SK-N-SH (cell line): ENCODE measurements around the gene PHOX2A. TPM values are rescaled to one million over a fixed set of nuclear protein-coding genes. Genes with fewer than 3 reads are reported as not detected.

ENCODE experiments used
- CTCF ChIP-seq: fragments of 200-600 bp; sonication (generic); IDR thresholded peaks from 2 replicates; pipeline ENCODE4 v1.6.1; 2017; ENCODE audit warnings: antibody characterized with exemption, mild to moderate bottlenecking, moderate library complexity
- EZH2phosphoT487 ChIP-seq: fragments of 200-600 bp; sonication (generic); IDR thresholded peaks from 2 replicates; pipeline ENCODE4 v1.6.1; 2017; ENCODE audit warnings: low read depth, mixed run types, mild to moderate bottlenecking, antibody characterized with exemption, moderate library complexity, borderline replicate concordance
- FOSL2 ChIP-seq: IDR thresholded peaks from 2 replicates; pipeline ENCODE4 v1.4.0; 2012; ENCODE audit warnings: low read depth, mild to moderate bottlenecking, moderate library complexity, borderline replicate concordance
- FOXM1 ChIP-seq: IDR thresholded peaks from 2 replicates; pipeline ENCODE4 v1.4.0; 2012; ENCODE audit warnings: low read depth, mild to moderate bottlenecking
- GABPA ChIP-seq: IDR thresholded peaks from 2 replicates; pipeline ENCODE4 v1.4.0; 2012; ENCODE audit warnings: low read depth, mild to moderate bottlenecking
- GATA2 ChIP-seq: sonication (generic); formaldehyde crosslinking; IDR thresholded peaks from 2 replicates; pipeline ENCODE4 v1.5.0; 2020; ENCODE audit warnings: mild to moderate bottlenecking, missing genetic modification reagents
- MEF2A ChIP-seq: IDR thresholded peaks from 2 replicates; pipeline ENCODE4 v1.4.0; 2012; ENCODE audit warnings: low read depth, borderline replicate concordance
- PBX3 ChIP-seq: IDR thresholded peaks from 2 replicates; pipeline ENCODE4; 2012
- REST ChIP-seq: IDR thresholded peaks from 2 replicates; pipeline ENCODE4 v1.6.1; 2012; ENCODE audit warnings: mild to moderate bottlenecking, low read depth, low read length, moderate library complexity
- RFX5 ChIP-seq: IDR thresholded peaks from 2 replicates; pipeline ENCODE4 v1.6.1; 2012; ENCODE audit warnings: mild to moderate bottlenecking, improper control_type of control experiment, low read length
- SIN3A ChIP-seq: IDR thresholded peaks from 2 replicates; pipeline ENCODE4 v1.6.1; 2012; ENCODE audit warnings: low read depth, mild to moderate bottlenecking, low read length, moderate library complexity, borderline replicate concordance
- TAF1 ChIP-seq: IDR thresholded peaks from 2 replicates; pipeline ENCODE4 v1.6.1; 2012; ENCODE audit warnings: low read depth, mild to moderate bottlenecking, low read length, moderate library complexity, borderline replicate concordance
- TCF12 ChIP-seq: IDR thresholded peaks from 2 replicates; pipeline ENCODE4 v1.4.0; 2012
- USF2 ChIP-seq: fragments of 150-350 bp; IDR thresholded peaks from 2 replicates; pipeline ENCODE4 v1.6.1; 2017; ENCODE audit warnings: antibody characterized with exemption, low read length, low read depth, borderline replicate concordance
- YY1 ChIP-seq: IDR thresholded peaks from 2 replicates; pipeline ENCODE4 v1.4.0; 2012; ENCODE audit warnings: low read depth, mild to moderate bottlenecking
- polyA plus RNA-seq, 3 experiments: library from polyadenylated mRNA; depleted of rRNA; stranded (reverse); fragments of >200 nt; gene quantifications; 2 replicates each; pipeline ENCODE4 v1.2.3, GENCODE V29; 2012

PHOX2A gene
- polyA plus RNA-seq, 1 of the 3 experiments (the other 2 are of a cell fraction): 75.6 TPM

- TF ChIP-seq REST (no peak), YY1 (peak; percentile 38; the same call in 1 of the 2 replicates), EZH2phosphoT487 (no peak), PBX3 (peak; percentile 4), FOSL2 (no peak), GATA2 (CRISPR knock-in tag) (no peak), SIN3A (no peak; the same call in 1 of the 2 replicates), CTCF (no peak), USF2 (no peak), TCF12 (no peak), TAF1 (0 out of 2 replicates have a peak, but pooled peaks have one; percentile 21), FOXM1 (no peak), RFX5 (no peak), MEF2A (peak; percentile 42; the same call in 1 of the 2 replicates), GABPA (peak; percentile 54; the same call in 1 of the 2 replicates)
Observed at GRCh38 chr11:72222907-72223614, 20.9 kb downstream of the PHOX2A start (continued).
